ENCODE results near the gene GRIN3B.

- no peak for TF ChIP-seq KDM1A (IDR thresholded peaks at IDR 0.05; ENCODE audit: borderline replicate concordance, low read length)
- no peak for TF ChIP-seq SRF (IDR thresholded peaks at IDR 0.05; ENCODE audit: low read depth, low read length)
- no peak for TF ChIP-seq CTCF (IDR thresholded peaks at IDR 0.05; ENCODE audit: control extremely low read depth in 1 of 3, insufficient read depth in 1 of 3, low read depth in 1 of 3, low read length in 3 of 3)
- TF ChIP-seq EZH2 (IDR thresholded peaks at IDR 0.05; ENCODE audit: low read depth, low read length, severe bottlenecking) = no peak
- TF ChIP-seq MAX (IDR thresholded peaks at IDR 0.05) = no peak
- no peak for TF ChIP-seq POLR2A (IDR thresholded peaks at IDR 0.05; ENCODE audit: control extremely low read depth in 1 of 2, low read depth in 2 of 2, low read length in 2 of 2)
Measured at GRCh38 chr19:976476-976875, 23.7 kb upstream of the GRIN3B start.

Data from H1 (cell line).